Transverse colon (tissue), 4 donors: Measurements from ENCODE around the gene IL3. TPM values are rescaled to one million over a fixed set of nuclear protein-coding genes. Genes with fewer than 3 reads are reported as not detected.

ENCODE experiments used
- DNase-seq: peaks from one replicate; pipeline ENCODE4 v3.0.0-alpha.2; 2019
- H3K27ac ChIP-seq, 4 donors: fragments of 200-600 bp; sonication (generic); 2 replicates each; pipeline ENCODE4 v1.5.1; 2016 to 2018; ENCODE audit warnings: inconsistent platforms in 4 of 4
- H3K27me3 ChIP-seq: fragments of 200-600 bp; sonication (generic); 2 replicates; pipeline ENCODE4 v1.5.1; 2017; ENCODE audit warnings: inconsistent platforms
- H3K36me3 ChIP-seq, 4 donors: fragments of 200-600 bp; sonication (generic); 2 replicates each; pipeline ENCODE4 v1.5.1; 2017 to 2019; ENCODE audit warnings: inconsistent platforms in 4 of 4
- H3K4me1 ChIP-seq, 4 donors: fragments of 200-600 bp; sonication (generic); 2 replicates each; pipeline ENCODE4 v1.5.1; 2017 to 2020; ENCODE audit warnings: inconsistent platforms in 4 of 4
- H3K4me3 ChIP-seq, 4 donors: fragments of 200-600 bp; sonication (generic); 1 replicate in 1 of 4; 2 replicates in 3 of 4; pipeline versions ENCODE4 v1.5.1 to v1.6.1; 2017 to 2019; ENCODE audit warnings: inconsistent platforms in 4 of 4
- H3K9me3 ChIP-seq, 2 donors: fragments of 200-600 bp; sonication (generic); 2 replicates each; pipeline ENCODE4 v1.5.1; 2017 to 2019; ENCODE audit warnings: inconsistent platforms in 2 of 2
- CTCF ChIP-seq, 5 experiments: fragments of 200-600 bp in 3 of 5; fragments of 450-650 bp in 2 of 5; sonication (generic) in 3 of 5; IDR thresholded peaks; 1 replicate in 2 of 5; 2 replicates in 3 of 5; pipeline ENCODE4 v1.5.1; 2016 to 2017; ENCODE audit warnings: antibody characterized with exemption in 5 of 5, inconsistent platforms in 3 of 5, mild to moderate bottlenecking in 2 of 5, moderate library complexity in 1 of 5
- EP300 ChIP-seq: sonication (generic); formaldehyde crosslinking; IDR thresholded peaks from one replicate; pipeline ENCODE4 v1.6.1; 2017; ENCODE audit warnings: antibody characterized with exemption, low read depth
- POLR2A ChIP-seq: fragments of 450-650 bp; IDR thresholded peaks from one replicate; pipeline ENCODE4 v1.6.1; 2016; ENCODE audit warnings: antibody characterized with exemption, mild to moderate bottlenecking, moderate library complexity
- POLR2AphosphoS5 ChIP-seq, 3 donors: sonication (generic); formaldehyde crosslinking; IDR thresholded peaks; one replicate each; pipeline ENCODE4 v1.6.1; 2016; ENCODE audit warnings: antibody characterized with exemption in 3 of 3
- WGBS, 2 donors: methylation state at CpG; one replicate each; pipeline ENCODE4 v1.1.5; 2018; ENCODE audit warnings: low coverage in 1 of 2; 5-methylcytosine and 5-hydroxymethylcytosine counted together
- in situ Hi-C, 4 donors: fragments of 200-750 bp; cut with MboI; loops; one replicate each; pipeline versions ENCODE4 v1.15.0 to v1.15.1; 2017; ENCODE audit warnings: low sequenced_read_pairs in 3 of 4, low pct_ligation_motif_present in 1 of 4, low pct_unique_long_range_greater_than_20kb in 1 of 4
- intact Hi-C: fragments of 100-400 bp; cut with DNase I; formaldehyde crosslinking; loops from one replicate; pipeline ENCODE4 v1.15.1; 2023; ENCODE audit warnings: low total_unique reads
- total RNA-seq, 4 donors: library from RNA; depleted of rRNA; stranded (reverse); fragments of >200 nt; gene quantifications; one replicate each; pipeline ENCODE4 v1.1.0, GENCODE V29; 2016

The IL3 gene
- total RNA-seq, 4 donors from 2014 or later: not detected

GRCh38 chr5:132072528-132072927 lies 12.1 kb downstream of the IL3 start:
- no peak for TF ChIP-seq CTCF (IDR thresholded peaks at IDR 0.05)
- TF ChIP-seq POLR2AphosphoS5 (IDR thresholded peaks at IDR 0.05): no peak
- TF ChIP-seq POLR2A: no peak
- no peak for TF ChIP-seq EP300
- Histone ChIP-seq H3K27ac (no peak overlapping the region), H3K4me1 (no peaks in the 10 kb centered on the region), H3K4me3 (no peak overlapping the region), H3K36me3 (no peaks in the 10 kb centered on the region), H3K9me3 (no peaks in the 10 kb centered on the region), H3K27me3 (no peaks in the 10 kb centered on the region)
- WGBS, 2 donors: 65% methylated on average over 2 of the region's 2 CpGs; no CpG with 5 or more reads in 1 of the 2 donors
- intact Hi-C loops: no loop called here
- in situ Hi-C loops: no loop called here
- no peak for DNase-seq

- Histone ChIP-seq H3K27ac (no peak within 1 kb of the TSS), H3K4me1 (no peaks in the 10 kb centered on the region), H3K27me3 (no peaks in the 10 kb centered on the region), H3K4me3 (no peak within 1 kb of the TSS), H3K9me3 (no peaks in the 10 kb centered on the region), H3K36me3 (no peaks in the 10 kb centered on the region)
- WGBS, 2 donors: 81% methylated on average over 12 of the region's 12 CpGs; no CpG with 5 or more reads in 1 of the 2 donors
- TF ChIP-seq EP300 (no peak), POLR2A (no peak), CTCF (IDR thresholded peaks at IDR 0.05) (no peak), POLR2AphosphoS5 (IDR thresholded peaks at IDR 0.05) (no peak)
- no peak for DNase-seq
- in situ Hi-C loops (no loop called here), intact Hi-C loops (no loop called here)
These were observed 13.0 kb downstream of the IL3 start, which contains the start of gene CSF2 for GRCh38 chr5:132073231-132074013. Gene CSF2, plus strand, starts transcription at chr5:132073789. Its CDS starts 35 bp downstream, at chr5:132073824.

- TF ChIP-seq EP300: no peak
- no peak for TF ChIP-seq CTCF (IDR thresholded peaks at IDR 0.05)
- TF ChIP-seq POLR2AphosphoS5 (IDR thresholded peaks at IDR 0.05): no peak
- TF ChIP-seq POLR2A: no peak
- no peak for DNase-seq
- Histone ChIP-seq H3K4me3 (no peak overlapping the region), H3K27me3 (no peaks in the 10 kb centered on the region), H3K9me3 (no peaks in the 10 kb centered on the region), H3K36me3 (no peaks in the 10 kb centered on the region), H3K27ac (no peak overlapping the region), H3K4me1 (no peaks in the 10 kb centered on the region)
- in situ Hi-C loops (no loop called here), intact Hi-C loops (no loop called here)
- WGBS, 2 donors: 75% methylated on average over 7 of the region's 7 CpGs; no CpG with 5 or more reads in 1 of the 2 donors
These were observed 13.8 kb downstream of the IL3 start for GRCh38 chr5:132074091-132074771.
